Measurements from ENCODE around the gene DPP6. TPM values are rescaled to one million over a fixed set of nuclear protein-coding genes. Genes with fewer than 3 reads are reported as not detected.
A peak's percentile ranks its signal among the peaks of the same experiment; 100 is the strongest.

DPP6 gene
- total RNA-seq, 1 experiment from 2014 or later, result not detected

GRCh38 chr7:154913638-154914307 lies 861.6 kb downstream of the DPP6 start:
- no peak overlapping the region for H3K9ac ChIP-seq (ENCODE audit: low read length)
- H3F3A ChIP-seq (ENCODE audit: low read length, unreplicated experiment), result no peaks in the 10 kb centered on the region
- H3K9me2 ChIP-seq (replicated peaks; ENCODE audit: low read length), result no peaks in the 10 kb centered on the region
- ChIA-PET CTCF (no interaction called here), POLR2A (ENCODE audit: unreplicated experiment) (no interaction called here)
- no TSS peak for BruUV-seq (replicated peaks)
- no peaks in the 10 kb centered on the region for H3K36me3 ChIP-seq (ENCODE audit: low read depth, low read length)
- TF ChIP-seq CTCF (conservative IDR thresholded peaks at IDR 0.05; ENCODE audit: low read depth, low read length) (peak; percentile 82), EZH2phosphoT487 (IDR thresholded peaks at IDR 0.05; ENCODE audit: borderline replicate concordance, low read length) (no peak)
- H2AFZ ChIP-seq (ENCODE audit: low read length), result peak overlapping the region; percentile 48; the same call in 1 of the 2 replicates
- no peaks in the 10 kb centered on the region for H3K27me3 ChIP-seq (ENCODE audit: low read length)
- H3K4me3 ChIP-seq (ENCODE audit: low read length), result no peak overlapping the region
- intact Hi-C loops (cut with micrococcal nuclease), result no loop called here
- ATAC-seq (peak; percentile 100), DNase-seq (peak; percentile 78)
- H3K9me3 ChIP-seq (ENCODE audit: low read length), result no peaks in the 10 kb centered on the region
- H3K27ac ChIP-seq (ENCODE audit: low read length), result no peak overlapping the region
- no peaks in the 10 kb centered on the region for H3K4me1 ChIP-seq (ENCODE audit: insufficient read depth, low read length)
- no peak overlapping the region for H3K4me2 ChIP-seq (ENCODE audit: low read length)
- H3K79me2 ChIP-seq (ENCODE audit: low read length), result no peaks in the 10 kb centered on the region
- no peaks in the 10 kb centered on the region for H4K20me1 ChIP-seq (ENCODE audit: low read length)

GRCh38 chr7:154914308-154914995 lies 862.3 kb downstream of the DPP6 start:
- H3K9me3 ChIP-seq (ENCODE audit: low read length), result no peaks in the 10 kb centered on the region
- H3K4me2 ChIP-seq (ENCODE audit: low read length), result no peak overlapping the region
- TF ChIP-seq CTCF (conservative IDR thresholded peaks at IDR 0.05; ENCODE audit: low read depth, low read length) (no peak), EZH2 (IDR thresholded peaks at IDR 0.05; ENCODE audit: low read length, unreplicated experiment) (no peak), EZH2phosphoT487 (IDR thresholded peaks at IDR 0.05; ENCODE audit: borderline replicate concordance, low read length) (no peak)
- no peaks in the 10 kb centered on the region for H3K4me1 ChIP-seq (ENCODE audit: insufficient read depth, low read length)
- H3K9me2 ChIP-seq (replicated peaks; ENCODE audit: low read length), result no peaks in the 10 kb centered on the region
- no peak overlapping the region for H3K27ac ChIP-seq (ENCODE audit: low read length)
- H2AFZ ChIP-seq (ENCODE audit: low read length), result no peak overlapping the region
- intact Hi-C loops (cut with micrococcal nuclease), result no loop called here
- ATAC-seq (no peak), DNase-seq (no peak)
- H3F3A ChIP-seq (ENCODE audit: low read length, unreplicated experiment), result no peaks in the 10 kb centered on the region
- H3K36me3 ChIP-seq (ENCODE audit: low read depth, low read length), result no peaks in the 10 kb centered on the region
- no peaks in the 10 kb centered on the region for H4K20me1 ChIP-seq (ENCODE audit: low read length)
- H3K27me3 ChIP-seq (ENCODE audit: low read length), result no peaks in the 10 kb centered on the region
- H3K9ac ChIP-seq (ENCODE audit: low read length), result no peak overlapping the region
- ChIA-PET CTCF (no interaction called here), POLR2A (ENCODE audit: unreplicated experiment) (no interaction called here)
- H3K79me2 ChIP-seq (ENCODE audit: low read length), result no peaks in the 10 kb centered on the region
- BruUV-seq (replicated peaks), result no TSS peak
- H3K4me3 ChIP-seq (ENCODE audit: low read length), result no peak overlapping the region

DNA sequence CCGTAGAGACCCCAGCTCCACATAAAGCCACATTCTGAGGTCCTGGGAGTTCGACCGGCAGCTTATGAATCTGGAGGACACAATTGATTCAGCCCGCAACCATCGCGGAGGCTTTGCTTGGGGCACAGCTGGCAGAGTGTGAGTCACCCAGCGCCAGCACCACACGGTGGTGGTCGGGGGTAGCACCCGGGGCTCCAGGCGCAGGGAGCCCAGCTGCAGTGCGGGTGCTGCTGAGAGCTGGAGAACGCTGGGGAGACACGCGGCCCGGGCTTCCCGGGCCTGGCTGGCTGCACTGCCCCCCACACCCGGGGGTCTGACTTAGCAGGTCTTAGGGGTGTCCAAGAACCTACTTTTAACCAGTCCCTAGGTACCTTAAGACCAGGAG lies 862.8 kb downstream of the DPP6 start:
- Histone ChIP-seq H3K79me2 (ENCODE audit: low read length) (no peaks in the 10 kb centered on the region), H2AFZ (ENCODE audit: low read length) (no peak overlapping the region), H3K9me2 (replicated peaks; ENCODE audit: low read length) (no peaks in the 10 kb centered on the region), H4K20me1 (ENCODE audit: low read length) (no peaks in the 10 kb centered on the region), H3F3A (ENCODE audit: low read length, unreplicated experiment) (no peaks in the 10 kb centered on the region), H3K9me3 (ENCODE audit: low read length) (no peaks in the 10 kb centered on the region), H3K4me1 (ENCODE audit: insufficient read depth, low read length) (no peaks in the 10 kb centered on the region), H3K27ac (ENCODE audit: low read length) (no peak overlapping the region), H3K4me2 (ENCODE audit: low read length) (no peak overlapping the region), H3K4me3 (ENCODE audit: low read length) (no peak overlapping the region), H3K27me3 (ENCODE audit: low read length) (no peaks in the 10 kb centered on the region), H3K9ac (ENCODE audit: low read length) (no peak overlapping the region), H3K36me3 (ENCODE audit: low read depth, low read length) (no peaks in the 10 kb centered on the region)
- DNase-seq (no peak), ATAC-seq (no peak)
- BruUV-seq (replicated peaks), result no TSS peak
- CTCF ChIA-PET, result no interaction called here
- TF ChIP-seq EZH2 (IDR thresholded peaks at IDR 0.05; ENCODE audit: low read length, unreplicated experiment) (no peak), EZH2phosphoT487 (IDR thresholded peaks at IDR 0.05; ENCODE audit: borderline replicate concordance, low read length) (no peak), CTCF (conservative IDR thresholded peaks at IDR 0.05; ENCODE audit: low read depth, low read length) (no peak)
- intact Hi-C loops (cut with micrococcal nuclease), result no loop called here
- POLR2A ChIA-PET (ENCODE audit: unreplicated experiment), result no interaction called here
